Neural progenitor cell (in vitro differentiated cells): ENCODE data around the gene DSTN. TPM values are rescaled to one million over a fixed set of nuclear protein-coding genes. Genes with fewer than 3 reads are reported as not detected.
A peak's percentile ranks its signal among the peaks of the same experiment; 100 is the strongest.

Experiments used
- DNase-seq: peaks from one replicate; pipeline ENCODE4 v3.0.0-alpha.2; 2016; ENCODE audit warnings: low spot score
- H2AFZ ChIP-seq: fragments of 200-600 bp; sonication (generic); replicated peaks from 2 replicates; pipeline ENCODE4 v1.6.1; 2016; ENCODE audit warnings: antibody characterized with exemption
- H3F3A ChIP-seq: fragments of 200-600 bp; sonication (generic); 2 replicates; pipeline ENCODE4 v1.6.1; 2016; ENCODE audit warnings: antibody characterized with exemption, low read depth
- H3K27ac ChIP-seq: fragments of 200-600 bp; sonication (generic); 2 replicates; pipeline ENCODE4 v1.5.1; 2016; ENCODE audit warnings: mild to moderate bottlenecking
- H3K27me3 ChIP-seq: fragments of 200-600 bp; sonication (generic); 2 replicates; pipeline ENCODE4 v1.6.1; 2016; ENCODE audit warnings: mild to moderate bottlenecking, moderate library complexity
- H3K36me3 ChIP-seq: fragments of 200-600 bp; sonication (generic); 2 replicates; pipeline ENCODE4 v1.5.1; 2016
- H3K4me1 ChIP-seq: fragments of 200-600 bp; sonication (generic); 2 replicates; pipeline ENCODE4 v1.6.1; 2016; ENCODE audit warnings: mixed run types
- H3K4me2 ChIP-seq: fragments of 200-600 bp; sonication (generic); 2 replicates; pipeline ENCODE4 v1.6.1; 2016
- H3K4me3 ChIP-seq: fragments of 200-600 bp; sonication (generic); 2 replicates; pipeline ENCODE4 v1.5.1; 2016
- H3K79me2 ChIP-seq: fragments of 200-600 bp; sonication (generic); 2 replicates; pipeline ENCODE4 v1.6.1; 2016; ENCODE audit warnings: low read depth
- H3K9ac ChIP-seq: fragments of 200-600 bp; sonication (generic); 2 replicates; pipeline ENCODE4 v1.6.1; 2016
- H3K9me3 ChIP-seq: fragments of 200-600 bp; sonication (generic); 2 replicates; pipeline ENCODE4 v1.5.1; 2016; ENCODE audit warnings: low read depth
- H4K20me1 ChIP-seq: fragments of 200-600 bp; sonication (generic); 2 replicates; pipeline ENCODE4 v1.6.1; 2016; ENCODE audit warnings: low read depth
- H3K27ac Mint-ChIP-seq: 3 replicates; pipeline ENCODE4 v1.8.0; 2021; ENCODE audit warnings: mixed read lengths
- H3K27me3 Mint-ChIP-seq: 2 replicates; pipeline ENCODE4 v1.8.0; 2022; ENCODE audit warnings: low read depth, mild to moderate bottlenecking, inconsistent platforms, moderate library complexity, mixed read lengths; ENCODE audit not compliant: insufficient read depth
- H3K36me3 Mint-ChIP-seq: 3 replicates; pipeline ENCODE4 v1.8.0; 2021; ENCODE audit warnings: mixed read lengths
- H3K4me1 Mint-ChIP-seq: 3 replicates; pipeline ENCODE4 v1.8.0; 2021; ENCODE audit warnings: mixed read lengths
- H3K4me3 Mint-ChIP-seq: 3 replicates; pipeline ENCODE4 v1.8.0; 2021; ENCODE audit warnings: mild to moderate bottlenecking, moderate library complexity, mixed read lengths
- H3K9me3 Mint-ChIP-seq: 3 replicates; pipeline ENCODE4 v1.8.0; 2020; ENCODE audit warnings: mixed read lengths
- CTCF ChIP-seq: fragments of 200-600 bp; sonication (generic); IDR thresholded peaks from 2 replicates; pipeline ENCODE4 v1.5.1; 2017; ENCODE audit warnings: antibody characterized with exemption, mild to moderate bottlenecking
- EZH2 ChIP-seq: fragments of 200-600 bp; sonication (generic); IDR thresholded peaks from 2 replicates; pipeline ENCODE4 v1.6.1; 2017; ENCODE audit warnings: antibody characterized with exemption, mild to moderate bottlenecking, moderate library complexity
- EZH2phosphoT487 ChIP-seq: fragments of 200-600 bp; sonication (generic); IDR thresholded peaks from 2 replicates; pipeline ENCODE4 v1.6.1; 2017; ENCODE audit warnings: antibody characterized with exemption
- total RNA-seq: library from RNA; depleted of rRNA; stranded (reverse); fragments of >200 nt; gene quantifications from 2 replicates; pipeline ENCODE4 v1.2.3, GENCODE V29; 2015; ENCODE audit warnings: low replicate concordance

Gene DSTN
- total RNA-seq, 1 donor from 2014 or later = 158 TPM

GRCh38 chr20:17545127-17545526 lies 24.7 kb upstream of the DSTN start:
- peaks cover 8% of the 10 kb centered on the region for H3K27me3 Mint-ChIP-seq
- H3K4me3 ChIP-seq = no peak overlapping the region
- H3K79me2 ChIP-seq = no peaks in the 10 kb centered on the region
- no peak overlapping the region for H2AFZ ChIP-seq
- no peak overlapping the region for H3K9ac ChIP-seq
- peaks cover 3% of the 10 kb centered on the region for H3K27me3 ChIP-seq
- no peak overlapping the region for H3K4me2 ChIP-seq
- no peaks in the 10 kb centered on the region for H3K4me1 ChIP-seq
- no peaks in the 10 kb centered on the region for H3K9me3 ChIP-seq
- no peaks in the 10 kb centered on the region for H4K20me1 ChIP-seq
- no peaks in the 10 kb centered on the region for H3K4me1 Mint-ChIP-seq
- H3K27ac Mint-ChIP-seq = no peak overlapping the region
- H3K36me3 ChIP-seq = no peaks in the 10 kb centered on the region
- no peaks in the 10 kb centered on the region for H3K36me3 Mint-ChIP-seq
- no peak overlapping the region for H3K27ac ChIP-seq
- DNase-seq = no peak
- H3F3A ChIP-seq = no peaks in the 10 kb centered on the region
- H3K9me3 Mint-ChIP-seq = no peaks in the 10 kb centered on the region
- no peak overlapping the region for H3K4me3 Mint-ChIP-seq
- TF ChIP-seq EZH2phosphoT487 = no peak
- TF ChIP-seq EZH2 = no peak

- Histone ChIP-seq H3K4me3 (no peak overlapping the region), H3K4me1 (no peaks in the 10 kb centered on the region), H4K20me1 (no peaks in the 10 kb centered on the region), H3K27me3 (no peaks in the 10 kb centered on the region), H3K4me2 (no peak overlapping the region), H3K36me3 (no peaks in the 10 kb centered on the region), H3K27ac (no peak overlapping the region), H3K9ac (no peak overlapping the region), H3K79me2 (no peaks in the 10 kb centered on the region), H2AFZ (no peak overlapping the region), H3K9me3 (no peaks in the 10 kb centered on the region), H3F3A (no peaks in the 10 kb centered on the region)
- Mint-ChIP-seq H3K9me3 (no peaks in the 10 kb centered on the region), H3K27me3 (no peaks in the 10 kb centered on the region), H3K4me3 (no peak overlapping the region), H3K36me3 (no peaks in the 10 kb centered on the region), H3K27ac (no peak overlapping the region), H3K4me1 (no peaks in the 10 kb centered on the region)
- TF ChIP-seq EZH2phosphoT487 = no peak
- TF ChIP-seq EZH2 = no peak
- no peak for TF ChIP-seq CTCF
- no peak for DNase-seq
Measured at GRCh38 chr20:17549131-17549530, 20.7 kb upstream of the DSTN start.

GRCh38 chr20:17555106-17555505 lies 14.8 kb upstream of the DSTN start:
- no peak overlapping the region for H3K4me3 ChIP-seq
- H3K4me1 ChIP-seq = peaks cover 5% of the 10 kb centered on the region
- DNase-seq = no peak
- TF ChIP-seq EZH2 = no peak
- no peak for TF ChIP-seq CTCF
- no peak for TF ChIP-seq EZH2phosphoT487
- H3K79me2 ChIP-seq = no peaks in the 10 kb centered on the region
- H3K27ac ChIP-seq = no peak overlapping the region
- H3K36me3 Mint-ChIP-seq = no peaks in the 10 kb centered on the region
- H3K36me3 ChIP-seq = no peaks in the 10 kb centered on the region
- no peak overlapping the region for H3K9ac ChIP-seq
- no peak overlapping the region for H3K4me3 Mint-ChIP-seq
- no peak overlapping the region for H3K4me2 ChIP-seq
- H3K27ac Mint-ChIP-seq = no peak overlapping the region
- no peaks in the 10 kb centered on the region for H3F3A ChIP-seq
- H4K20me1 ChIP-seq = no peaks in the 10 kb centered on the region
- no peaks in the 10 kb centered on the region for H3K27me3 Mint-ChIP-seq
- H3K4me1 Mint-ChIP-seq = peaks cover 22% of the 10 kb centered on the region
- no peaks in the 10 kb centered on the region for H3K9me3 Mint-ChIP-seq
- H3K9me3 ChIP-seq = no peaks in the 10 kb centered on the region
- no peak overlapping the region for H2AFZ ChIP-seq
- no peaks in the 10 kb centered on the region for H3K27me3 ChIP-seq

- no peak for DNase-seq
- peak overlapping the region; percentile 29 for H2AFZ ChIP-seq
Measured at GRCh38 chr20:17556837-17557674, 12.8 kb upstream of the DSTN start.

More at GRCh38 chr20:17556837-17557674, 12.8 kb upstream of the DSTN start:
- Mint-ChIP-seq H3K36me3 (no peaks in the 10 kb centered on the region), H3K27ac (no peak overlapping the region), H3K4me3 (no peak overlapping the region), H3K9me3 (peaks cover 1% of the 10 kb centered on the region), H3K4me1 (peaks cover 22% of the 10 kb centered on the region), H3K27me3 (no peaks in the 10 kb centered on the region)
- Histone ChIP-seq H3K4me1 (peaks cover 5% of the 10 kb centered on the region), H3K36me3 (no peaks in the 10 kb centered on the region), H3K9ac (no peak overlapping the region), H3K4me3 (no peak overlapping the region), H3K79me2 (no peaks in the 10 kb centered on the region), H4K20me1 (no peaks in the 10 kb centered on the region), H3K9me3 (no peaks in the 10 kb centered on the region), H3K27me3 (no peaks in the 10 kb centered on the region), H3K4me2 (no peak overlapping the region), H3F3A (no peaks in the 10 kb centered on the region), H3K27ac (no peak overlapping the region)
- no peak for TF ChIP-seq CTCF
- no peak for TF ChIP-seq EZH2
- TF ChIP-seq EZH2phosphoT487 = no peak
